IPS DF 6.9 (cell line): Measurements from ENCODE around the gene NAA10.

Source experiments
- DNase-seq: peaks from one replicate; pipeline ENCODE4 v3.0.0-alpha.2; 2013; ENCODE audit warnings: low read depth, low spot score
- H3K27ac ChIP-seq: one replicate; pipeline ENCODE4 v1.5.1; 2013; ENCODE audit warnings: low read length, control low read depth
- H3K27me3 ChIP-seq: 2 replicates; pipeline ENCODE4 v1.6.1; 2013; ENCODE audit warnings: mild to moderate bottlenecking, low read length; ENCODE audit not compliant: control insufficient read depth, insufficient read depth
- H3K36me3 ChIP-seq: 2 replicates; pipeline ENCODE4 v1.6.1; 2013; ENCODE audit warnings: low read length; ENCODE audit not compliant: control insufficient read depth, insufficient read depth
- H3K4me1 ChIP-seq: 2 replicates; pipeline ENCODE4 v1.6.1; 2013; ENCODE audit warnings: low read length; ENCODE audit not compliant: control insufficient read depth, insufficient read depth
- H3K4me3 ChIP-seq: 2 replicates; pipeline ENCODE4 v1.5.1; 2013; ENCODE audit warnings: mild to moderate bottlenecking, low read length
- H3K9me3 ChIP-seq: 2 replicates; pipeline ENCODE4 v1.6.1; 2013; ENCODE audit warnings: low read length, inconsistent platforms; ENCODE audit not compliant: control insufficient read depth, insufficient read depth
- WGBS: extraction: QIAGEN DNeasy Blood & Tissue Kit; methylation state at CpG from one replicate; pipeline ENCODE4 v1.1.7; 2013; ENCODE audit warnings: mixed read lengths, missing lambda C conversion rate; ENCODE audit not compliant: insufficient read length, insufficient coverage; 5-methylcytosine and 5-hydroxymethylcytosine counted together

The NAA10 gene

DNA sequence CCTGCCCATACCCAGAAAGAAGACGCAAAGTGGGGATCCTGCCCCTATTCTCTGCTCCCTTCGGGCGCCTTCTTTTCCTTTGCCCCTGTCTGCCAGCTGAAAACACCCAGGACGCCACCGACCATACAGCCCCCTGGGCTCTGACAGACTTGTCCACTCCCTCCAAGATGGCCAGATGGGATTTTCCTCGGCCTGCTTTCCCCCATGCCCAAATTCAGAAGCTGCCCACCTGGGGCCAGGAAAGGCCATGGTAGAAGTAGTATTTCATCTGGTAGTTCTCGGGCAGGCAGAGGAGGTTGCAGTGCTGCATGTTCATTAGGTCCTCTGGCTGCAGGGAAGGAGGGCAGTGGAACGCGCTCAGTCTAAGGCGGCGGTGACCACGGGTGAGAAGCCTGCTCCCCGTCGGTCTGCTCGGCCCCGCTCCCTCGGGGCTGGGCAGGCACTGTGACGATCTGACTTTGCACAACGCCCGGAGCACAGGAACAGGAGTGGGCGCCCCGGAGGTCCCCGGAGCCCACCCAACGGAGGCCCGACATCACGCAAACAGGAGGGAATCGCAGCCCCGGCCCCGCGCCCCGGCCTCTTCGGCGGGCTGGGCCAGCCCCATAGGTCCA is 582 bp downstream of the NAA10 start:
- H3K4me3 ChIP-seq, result peak overlapping the region; percentile 100
- H3K36me3 ChIP-seq, result peaks cover 14% of the 10 kb centered on the region
- no peaks in the 10 kb centered on the region for H3K9me3 ChIP-seq
- WGBS, result no CpG with 5 or more reads among the region's 33 CpGs
- H3K27ac ChIP-seq, result no peak overlapping the region
- no peaks in the 10 kb centered on the region for H3K27me3 ChIP-seq
- DNase-seq, result no peak
- H3K4me1 ChIP-seq, result no peaks in the 10 kb centered on the region

DNA sequence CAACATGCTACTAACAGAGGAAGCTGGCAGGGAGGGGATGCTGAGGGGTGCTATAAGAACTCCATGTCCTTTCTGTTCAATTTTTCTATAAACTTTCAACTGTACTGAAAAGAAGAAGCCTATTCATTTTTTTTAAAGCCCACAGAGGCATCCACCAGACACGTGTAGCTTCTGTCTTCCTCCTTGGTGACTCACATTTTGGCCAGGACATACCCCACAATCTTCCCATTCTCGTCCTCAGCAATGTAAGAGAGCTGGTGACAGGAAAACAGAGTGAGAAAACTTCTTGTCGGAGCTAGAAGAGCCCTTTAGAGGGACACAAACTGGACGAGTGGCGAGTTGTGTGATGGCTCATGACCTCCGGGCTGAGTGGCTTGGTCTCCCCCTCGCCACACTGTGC is 1.1 kb downstream of the NAA10 start:
- Histone ChIP-seq H3K4me1 (no peaks in the 10 kb centered on the region), H3K27me3 (no peaks in the 10 kb centered on the region), H3K4me3 (peak overlapping the region; percentile 100; the same call in 1 of the 2 replicates), H3K9me3 (no peaks in the 10 kb centered on the region), H3K36me3 (peaks cover 14% of the 10 kb centered on the region), H3K27ac (no peak overlapping the region)
- WGBS, result no CpG with 5 or more reads among the region's 7 CpGs
- no peak for DNase-seq

DNA sequence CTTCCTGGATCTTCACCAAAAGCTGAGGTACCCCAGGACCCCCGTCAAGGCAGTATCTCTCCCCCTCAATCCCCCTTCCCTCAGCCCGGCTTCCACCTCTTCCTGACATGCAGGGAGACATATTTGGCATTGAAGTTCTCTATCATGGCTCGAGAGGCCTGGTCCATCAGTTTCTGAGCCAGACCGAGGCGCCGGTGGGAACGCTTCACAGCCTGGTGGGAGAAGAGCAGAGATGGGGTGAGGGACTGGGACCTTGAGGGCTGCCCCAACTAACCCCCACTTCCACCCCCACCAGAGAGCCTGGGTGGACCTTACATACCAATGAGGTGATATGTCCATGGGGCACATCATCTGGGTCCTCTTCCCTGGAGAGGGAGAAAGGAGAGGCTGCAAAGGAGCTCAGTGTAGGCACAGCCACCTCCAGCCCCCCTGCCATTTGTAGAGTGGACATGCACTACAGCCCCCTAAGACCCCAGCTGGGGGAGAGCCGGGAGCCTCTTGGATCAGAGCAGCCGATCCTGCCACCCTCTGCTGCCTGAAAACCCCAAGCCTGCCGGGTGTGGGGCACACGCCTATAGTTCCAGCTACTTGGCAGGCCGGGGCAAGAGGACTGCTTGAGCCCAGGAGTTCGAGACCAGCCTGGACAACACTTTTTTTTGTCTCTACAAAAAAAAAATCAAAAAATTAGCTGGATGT is 2.5 kb downstream of the NAA10 start:
- no CpG with 5 or more reads among the region's 13 CpGs for WGBS
- no peaks in the 10 kb centered on the region for H3K9me3 ChIP-seq
- H3K27ac ChIP-seq, result no peak overlapping the region
- no peaks in the 10 kb centered on the region for H3K27me3 ChIP-seq
- no peak for DNase-seq
- no peak overlapping the region for H3K4me3 ChIP-seq
- H3K36me3 ChIP-seq, result peaks cover 14% of the 10 kb centered on the region
- H3K4me1 ChIP-seq, result no peaks in the 10 kb centered on the region

DNA sequence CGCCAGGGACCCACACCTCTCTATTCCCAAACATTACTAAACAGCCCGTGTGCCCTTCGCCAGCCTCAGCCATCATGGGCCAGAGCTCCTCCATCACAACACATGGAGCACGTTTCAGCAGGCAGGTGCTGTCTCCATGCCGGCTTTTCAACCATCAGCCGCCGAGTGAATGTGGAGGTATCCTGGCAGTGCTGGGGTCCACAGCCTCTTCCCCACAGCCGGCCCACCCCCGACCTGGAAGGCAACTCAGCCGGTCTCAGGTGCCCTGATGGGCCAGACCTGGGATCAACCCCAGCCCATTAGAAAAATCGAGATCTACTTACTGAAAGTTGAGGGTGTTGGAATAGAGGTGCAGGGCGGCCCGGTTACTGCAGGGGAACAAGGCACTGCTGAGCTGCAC is 3.1 kb downstream of the NAA10 start:
- no CpG with 5 or more reads among the region's 13 CpGs for WGBS
- no peaks in the 10 kb centered on the region for H3K4me1 ChIP-seq
- no peaks in the 10 kb centered on the region for H3K27me3 ChIP-seq
- no peak overlapping the region for H3K27ac ChIP-seq
- no peaks in the 10 kb centered on the region for H3K9me3 ChIP-seq
- no peak overlapping the region for H3K4me3 ChIP-seq
- H3K36me3 ChIP-seq, result peaks cover 14% of the 10 kb centered on the region
- DNase-seq, result no peak

DNA sequence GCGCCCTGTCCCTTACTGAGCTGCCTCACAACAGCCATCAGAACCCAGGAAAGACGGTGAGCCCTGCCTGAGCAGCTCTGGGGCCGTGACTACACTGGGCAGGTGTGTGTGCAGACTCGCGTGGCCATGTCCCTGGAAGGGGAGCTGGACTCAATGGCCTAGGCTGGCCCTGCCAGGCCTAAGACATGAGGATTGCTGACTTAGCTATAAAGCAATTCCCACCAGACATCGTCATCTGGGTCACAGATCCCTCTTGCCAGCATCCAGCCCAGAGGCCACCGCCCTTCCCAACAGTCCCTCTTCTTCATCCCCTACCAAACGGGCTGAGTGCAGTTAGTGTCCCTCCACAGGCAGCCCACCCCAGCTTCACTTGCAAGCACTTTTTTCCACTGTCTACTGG is 3.7 kb downstream of the NAA10 start:
- no peaks in the 10 kb centered on the region for H3K27me3 ChIP-seq
- H3K4me3 ChIP-seq, result no peak overlapping the region
- H3K36me3 ChIP-seq, result peaks cover 14% of the 10 kb centered on the region
- no peaks in the 10 kb centered on the region for H3K9me3 ChIP-seq
- WGBS, result no CpG with 5 or more reads among the region's 8 CpGs
- H3K4me1 ChIP-seq, result 0 out of 2 replicates have a peak, but pooled peaks cover 1% of the 10 kb centered on the region
- no peak for DNase-seq
- H3K27ac ChIP-seq, result no peak overlapping the region

DNA sequence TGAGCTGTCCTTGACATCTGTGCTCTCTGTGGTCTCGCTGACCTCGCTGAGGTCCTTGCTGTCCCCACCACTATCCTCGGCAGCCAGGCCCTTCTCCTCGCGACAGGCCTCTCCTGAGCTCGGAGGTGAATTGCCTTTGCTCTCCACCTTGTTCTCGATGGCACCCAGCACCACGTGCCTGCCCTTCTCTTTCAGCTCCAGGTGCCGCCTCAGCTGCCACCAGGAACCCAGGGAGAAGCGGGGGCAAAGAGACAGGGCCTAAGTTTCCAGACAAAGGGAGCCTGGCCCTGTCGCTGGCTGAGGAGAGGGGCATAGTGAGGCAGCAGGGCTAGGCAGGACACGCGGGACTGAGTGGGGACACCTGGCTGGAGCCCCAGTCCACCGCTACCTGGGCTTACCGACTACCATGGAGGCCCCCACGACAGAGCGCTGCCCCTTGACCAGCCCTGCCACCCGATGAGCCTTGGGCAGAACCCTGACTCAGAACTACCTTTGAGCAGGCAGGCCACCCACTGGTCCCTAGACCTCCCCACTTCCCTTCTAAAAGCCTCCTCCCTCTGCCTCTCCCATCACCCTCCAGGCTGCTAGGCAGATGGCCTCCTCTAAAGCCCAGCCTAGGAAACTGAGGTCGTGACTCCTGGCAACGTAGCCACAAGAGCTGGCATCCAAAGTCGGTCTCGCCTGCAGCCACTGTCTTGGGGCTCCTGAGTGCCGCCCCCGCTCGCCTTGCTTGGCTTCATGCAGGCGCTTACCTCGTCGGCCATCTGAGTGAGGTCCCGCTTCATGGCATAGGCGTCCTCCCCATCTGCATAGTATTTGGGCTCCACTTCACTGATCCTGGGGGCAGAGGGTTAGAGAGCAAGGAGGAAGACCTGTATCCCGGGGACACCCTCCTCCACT is 4.6 kb downstream of the NAA10 start:
- H3K36me3 ChIP-seq, result peaks cover 14% of the 10 kb centered on the region
- WGBS, result no CpG with 5 or more reads among the region's 31 CpGs
- H3K4me1 ChIP-seq, result 0 out of 2 replicates have a peak, but pooled peaks cover 1% of the 10 kb centered on the region
- H3K27ac ChIP-seq, result no peak overlapping the region
- no peak for DNase-seq
- H3K9me3 ChIP-seq, result no peaks in the 10 kb centered on the region
- no peaks in the 10 kb centered on the region for H3K27me3 ChIP-seq
- H3K4me3 ChIP-seq, result no peak overlapping the region

DNA sequence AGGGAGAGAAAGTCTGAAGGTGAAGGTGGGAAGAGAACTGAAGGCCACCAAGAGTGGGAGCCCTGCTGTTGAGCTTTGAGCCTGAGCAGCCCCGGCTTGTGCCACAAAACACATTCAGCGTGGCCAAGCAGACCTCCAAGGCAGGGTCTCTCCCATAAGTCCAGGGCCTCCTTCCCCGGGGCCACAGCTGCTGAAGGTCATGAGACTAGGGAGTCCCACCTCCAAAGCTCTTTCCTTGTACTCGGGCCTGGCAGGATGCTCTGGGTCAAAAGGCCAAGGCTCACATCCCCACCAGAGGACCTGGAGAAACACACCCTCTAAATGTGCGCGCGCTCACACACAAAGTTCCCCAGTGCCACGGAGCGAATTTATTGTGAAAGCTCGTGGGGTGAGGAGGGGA is 5.3 kb downstream of the NAA10 start:
- Histone ChIP-seq H3K27me3 (no peaks in the 10 kb centered on the region), H3K9me3 (no peaks in the 10 kb centered on the region), H3K36me3 (peaks cover 14% of the 10 kb centered on the region), H3K4me3 (no peak overlapping the region), H3K4me1 (0 out of 2 replicates have a peak, but pooled peaks cover 1% of the 10 kb centered on the region), H3K27ac (no peak overlapping the region)
- WGBS, result no CpG with 5 or more reads among the region's 10 CpGs
- no peak for DNase-seq

DNA sequence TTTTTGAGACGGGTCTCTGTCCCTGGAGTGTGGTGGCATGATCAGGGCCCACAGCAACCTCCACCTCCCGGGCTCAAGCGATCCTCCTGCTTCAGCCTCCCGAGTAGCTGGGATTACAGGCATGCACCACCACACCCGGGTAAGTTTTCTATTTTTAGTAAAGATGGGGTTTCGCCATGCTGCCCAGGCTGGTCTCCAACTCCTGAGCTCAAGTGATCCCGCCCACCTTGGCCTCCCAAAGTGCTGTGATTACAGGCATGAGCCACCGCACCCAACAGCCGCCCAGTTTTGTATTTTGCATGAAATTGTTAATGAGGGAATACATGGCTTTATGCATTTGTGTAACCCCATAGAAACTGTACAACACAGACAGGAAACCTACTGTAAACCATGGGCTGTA is 6.0 kb downstream of the NAA10 start:
- H3K27ac ChIP-seq, result no peak overlapping the region
- peaks cover 14% of the 10 kb centered on the region for H3K36me3 ChIP-seq
- no peaks in the 10 kb centered on the region for H3K27me3 ChIP-seq
- H3K4me1 ChIP-seq, result 0 out of 2 replicates have a peak, but pooled peaks cover 1% of the 10 kb centered on the region
- H3K9me3 ChIP-seq, result no peaks in the 10 kb centered on the region
- no peak overlapping the region for H3K4me3 ChIP-seq
- WGBS, result no CpG with 5 or more reads among the region's 9 CpGs
- no peak for DNase-seq

DNA sequence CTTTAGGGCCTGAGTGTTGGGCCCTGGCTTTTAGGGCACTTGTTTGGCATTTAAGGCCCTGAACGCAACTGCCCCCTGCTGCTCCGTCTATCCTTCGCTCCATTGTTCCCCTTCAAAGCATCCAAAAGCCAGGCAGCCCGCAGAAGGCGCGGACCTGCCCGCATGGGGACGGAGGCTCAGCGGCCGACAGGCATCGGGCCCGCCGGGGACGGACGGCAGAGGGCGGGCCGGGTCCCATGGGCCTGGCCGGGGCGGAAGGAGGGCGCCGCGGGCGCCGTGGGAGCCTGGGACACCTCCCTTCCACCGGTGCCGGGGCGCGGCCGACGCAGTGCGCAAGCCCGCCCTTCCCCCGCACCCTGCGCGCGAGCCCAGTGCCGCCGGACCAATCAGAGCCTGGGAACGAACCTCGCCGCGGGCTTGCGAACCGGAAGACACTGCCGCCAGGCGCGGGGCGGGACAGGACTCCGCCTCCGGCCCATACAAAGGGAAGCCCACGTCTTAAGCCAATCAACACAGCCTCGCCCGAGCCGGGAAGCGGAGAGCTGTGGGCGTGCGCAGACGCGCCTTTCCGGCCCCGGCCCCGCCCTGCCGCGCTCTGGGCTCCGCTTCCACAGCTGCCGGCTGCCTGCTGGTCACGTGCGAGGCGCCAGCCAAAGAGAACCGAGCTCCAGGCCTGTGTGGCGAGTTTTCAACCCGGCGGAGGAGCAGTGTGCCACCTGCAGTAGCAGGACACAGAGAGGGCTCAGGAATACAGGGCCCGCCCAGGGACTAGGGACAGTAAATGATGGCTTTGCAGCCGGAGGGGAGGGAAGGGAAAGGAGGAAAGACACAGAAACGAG is 6.7 kb downstream of the NAA10 start:
- Histone ChIP-seq H3K4me3 (peak overlapping the region; percentile 68; the same call in 1 of the 2 replicates), H3K36me3 (peaks cover 14% of the 10 kb centered on the region), H3K9me3 (no peaks in the 10 kb centered on the region), H3K4me1 (0 out of 2 replicates have a peak, but pooled peaks cover 1% of the 10 kb centered on the region), H3K27ac (no peak overlapping the region), H3K27me3 (no peaks in the 10 kb centered on the region)
- WGBS, result no CpG with 5 or more reads among the region's 76 CpGs
- DNase-seq, result peak; percentile 79

DNA sequence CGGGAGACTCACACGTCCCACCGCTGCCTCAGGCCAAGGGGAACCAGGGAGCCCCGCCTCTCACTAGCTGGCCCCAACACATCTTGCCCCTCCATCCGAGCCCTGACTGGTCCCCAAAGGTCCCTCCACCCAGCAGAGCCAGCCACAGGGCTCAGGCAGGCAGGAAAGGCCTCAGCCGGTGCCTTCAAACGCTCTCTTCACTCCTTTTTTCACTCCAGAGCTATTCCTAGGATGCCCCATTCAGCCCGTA is 7.2 kb downstream of the NAA10 start:
- H3K9me3 ChIP-seq, result no peaks in the 10 kb centered on the region
- H3K4me3 ChIP-seq, result peak overlapping the region; percentile 68; the same call in 1 of the 2 replicates
- WGBS, result no CpG with 5 or more reads among the region's 8 CpGs
- H3K36me3 ChIP-seq, result peaks cover 14% of the 10 kb centered on the region
- H3K27ac ChIP-seq, result no peak overlapping the region
- no peaks in the 10 kb centered on the region for H3K27me3 ChIP-seq
- 0 out of 2 replicates have a peak, but pooled peaks cover 1% of the 10 kb centered on the region for H3K4me1 ChIP-seq
- no peak for DNase-seq
